HepG2 (cell line): ENCODE data around the gene PPP2R5D. TPM values are rescaled to one million over a fixed set of nuclear protein-coding genes. Genes with fewer than 3 reads are reported as not detected.

Experiments
- ATAC-seq: fragments of 200-7000 bp; cut with Tn5 transposase; 3 replicates; pipeline ENCODE4 v1.9.1; 2020; ENCODE audit warnings: mild to moderate bottlenecking, moderate library complexity
- BruUV-seq: library from RNA; stranded (reverse); fragments of 400-500 nt; replicated peaks from 2 replicates; lab custom pipeline; 2021; lab: Mats Ljungman, UMichigan
- CTCF ChIA-PET: fragments of 300-600 bp; formaldehyde crosslinking; extraction: SDS; loops from one replicate; lab custom pipeline; 2021; ENCODE audit warnings: low total read pairs, inconsistent platforms, low intra/inter-chr PET ratio; lab: Yijun Ruan, JAX
- POLR2A ChIA-PET: fragments of 350-600 bp; sonication (Branson Sonifier 250); formaldehyde crosslinking; loops from one replicate; lab custom pipeline; 2020; ENCODE audit warnings: antibody characterized with exemption, inconsistent platforms; lab: Yijun Ruan, JAX
- DNase-seq: peaks from one replicate; pipeline ENCODE4 v3.0.0-alpha.2; 2015; ENCODE audit warnings: low spot score
- FAIRE-seq: peaks from 3 replicates; lab custom pipeline; 2011; peaks lifted over from hg19 to GRCh38; lab: Jason Lieb, UNC
- H2AFZ ChIP-seq: one replicate; pipeline ENCODE4 v1.6.1; 2011; ENCODE audit warnings: low read length, inconsistent platforms
- H3K27ac ChIP-seq: fragments of 300-600 bp; 3 replicates; pipeline ENCODE4 v1.8.0; 2011; ENCODE audit warnings: mixed run types, mild to moderate bottlenecking, mixed read lengths, low read length, inconsistent platforms; ENCODE audit not compliant: insufficient read depth; ENCODE audit errors: extremely low read length
- H3K27me3 ChIP-seq, 2 experiments: fragments of 200-600 bp in 1 of 2; 2 replicates in 1 of 2; 3 replicates in 1 of 2; pipeline versions ENCODE4 v1.6.0 to v1.8.0; 2011; ENCODE audit warnings: low read length in 2 of 2, mild to moderate bottlenecking in 2 of 2, moderate library complexity in 2 of 2, inconsistent platforms in 1 of 2; ENCODE audit not compliant: insufficient read depth in 2 of 2, control insufficient read depth in 1 of 2
- H3K36me3 ChIP-seq, 2 experiments: fragments of 200-600 bp in 1 of 2; replicated peaks in 1 of 2; 2 replicates in 1 of 2; 3 replicates in 1 of 2; pipeline versions ENCODE4 v1.5.1 to v1.8.0; 2011; ENCODE audit warnings: low read length in 2 of 2, inconsistent platforms in 1 of 2; ENCODE audit not compliant: insufficient read depth in 2 of 2, control insufficient read depth in 1 of 2
- H3K4me1 ChIP-seq: 2 replicates; pipeline ENCODE4 v1.5.1; 2012; ENCODE audit warnings: low read length, inconsistent platforms; ENCODE audit not compliant: insufficient read depth
- H3K4me2 ChIP-seq: 2 replicates; pipeline ENCODE4 v1.6.0; 2011; ENCODE audit warnings: low read depth, low read length, inconsistent platforms
- H3K4me3 ChIP-seq, 3 experiments: fragments of 200-600 bp in 1 of 3; sonication (generic), shearing (Covaris generic) in 1 of 3; replicated peaks in 1 of 3; 2 replicates each; pipeline ENCODE4 v1.5.1; 2011 to 2016; ENCODE audit warnings: low read length in 3 of 3, inconsistent platforms in 2 of 3, low read depth in 2 of 3, mild to moderate bottlenecking in 2 of 3, control low read depth in 1 of 3, mixed read lengths in 1 of 3; ENCODE audit not compliant: insufficient read depth in 1 of 3
- H3K79me2 ChIP-seq: one replicate; pipeline ENCODE4 v1.6.1; 2011; ENCODE audit warnings: low read length, inconsistent platforms; ENCODE audit not compliant: insufficient read depth
- H3K9ac ChIP-seq: 2 replicates; pipeline ENCODE4 v1.6.0; 2011; ENCODE audit warnings: mild to moderate bottlenecking, low read depth, low read length, inconsistent platforms; ENCODE audit not compliant: insufficient read depth
- H3K9me3 ChIP-seq: 2 replicates; pipeline ENCODE4 v1.5.1; 2012; ENCODE audit warnings: mild to moderate bottlenecking, low read length
- H4K20me1 ChIP-seq: 2 replicates; pipeline ENCODE4 v1.6.0; 2011; ENCODE audit warnings: inconsistent platforms, mild to moderate bottlenecking, low read length, moderate library complexity; ENCODE audit not compliant: insufficient read depth
- AGO2 ChIP-seq: fragments of 200-400 bp; formaldehyde crosslinking; optimal IDR thresholded peaks from 2 replicates; pipeline ENCODE3; 2017; ENCODE audit warnings: mild to moderate bottlenecking, low read depth, low read length, moderate library complexity
- ARID2 ChIP-seq: sonication (generic); formaldehyde crosslinking; IDR thresholded peaks from 2 replicates; pipeline ENCODE4 v1.8.1; 2022; ENCODE audit warnings: mild to moderate bottlenecking, missing genetic modification reagents, borderline replicate concordance
- ATF3 ChIP-seq: sonication (generic); formaldehyde crosslinking; IDR thresholded peaks from 2 replicates; pipeline ENCODE4 v1.4.0; 2020; ENCODE audit warnings: missing genetic modification reagents
- CERS6 ChIP-seq: sonication (generic); formaldehyde crosslinking; IDR thresholded peaks from 2 replicates; pipeline ENCODE4 v1.5.0; 2020; ENCODE audit warnings: missing genetic modification reagents
- FOXC1 ChIP-seq: sonication (generic); formaldehyde crosslinking; IDR thresholded peaks from 2 replicates; pipeline ENCODE4 v1.8.0; 2022; ENCODE audit warnings: mild to moderate bottlenecking, missing genetic modification reagents, borderline replicate concordance
- IRX3 ChIP-seq: sonication (generic); formaldehyde crosslinking; IDR thresholded peaks from 2 replicates; pipeline ENCODE4 v1.8.1; 2023; ENCODE audit warnings: mild to moderate bottlenecking, low read depth, missing genetic modification reagents, borderline replicate concordance
- REST ChIP-seq, 2 experiments: IDR thresholded peaks; 2 replicates each; pipeline ENCODE4 v1.6.1; 2011 to 2012; ENCODE audit warnings: low read length in 2 of 2, borderline replicate concordance in 1 of 2, low read depth in 1 of 2, mild to moderate bottlenecking in 1 of 2, moderate library complexity in 1 of 2
- SETDB1 ChIP-seq: sonication (generic); formaldehyde crosslinking; IDR thresholded peaks from 2 replicates; pipeline ENCODE4 v1.5.1; 2020; ENCODE audit warnings: missing genetic modification reagents, mild to moderate bottlenecking, borderline replicate concordance
- U2AF2 ChIP-seq: fragments of 200-400 bp; formaldehyde crosslinking; IDR thresholded peaks from 2 replicates; pipeline ENCODE4 v1.6.1; 2017; ENCODE audit warnings: low read depth, mild to moderate bottlenecking, low read length
- ZBTB25 ChIP-seq: IDR thresholded peaks from 2 replicates; pipeline ENCODE4 v1.6.1; 2018; ENCODE audit warnings: missing genetic modification reagents
- ZBTB33 ChIP-seq: sonication (generic); formaldehyde crosslinking; IDR thresholded peaks from 2 replicates; pipeline ENCODE4 v1.4.0; 2020; ENCODE audit warnings: missing genetic modification reagents
- ZMAT3 ChIP-seq: sonication (generic); formaldehyde crosslinking; conservative IDR thresholded peaks from 2 replicates; pipeline ENCODE4 v1.7.0; 2021; ENCODE audit warnings: missing genetic modification reagents
- ZNF382 ChIP-seq: sonication (generic); formaldehyde crosslinking; IDR thresholded peaks from 2 replicates; pipeline ENCODE4 v1.5.0; 2020; ENCODE audit warnings: missing genetic modification reagents, mild to moderate bottlenecking, borderline replicate concordance
- ZNF383 ChIP-seq: sonication (generic); formaldehyde crosslinking; IDR thresholded peaks from 2 replicates; pipeline ENCODE4 v1.4.0; 2020; ENCODE audit warnings: missing genetic modification reagents, mild to moderate bottlenecking, borderline replicate concordance
- ZNF598 ChIP-seq: sonication (generic); formaldehyde crosslinking; IDR thresholded peaks from 2 replicates; pipeline ENCODE4 v1.5.1; 2020; ENCODE audit warnings: mild to moderate bottlenecking, missing genetic modification reagents, borderline replicate concordance
- ZNF644 ChIP-seq: IDR thresholded peaks from 2 replicates; pipeline ENCODE4 v1.6.1; 2016; ENCODE audit warnings: low read depth
- WGBS: methylation state at CpG from one replicate; pipeline ENCODE4 v1.1.6; 2017; ENCODE audit warnings: low lambda C conversion rate; 5-methylcytosine and 5-hydroxymethylcytosine counted together
- in situ Hi-C: cut with HindIII; loops from 2 replicates; pipeline ENCODE4 v1.10.0; 2017; ENCODE audit warnings: low pct_unique_long_range_greater_than_20kb; ENCODE audit not compliant: extremely low pct_ligation_motif_present
- intact Hi-C: fragments of 100-400 bp; cut with micrococcal nuclease; formaldehyde crosslinking; loops from one replicate; pipeline ENCODE4 v1.10.0; 2022; ENCODE audit not compliant: unreplicated experiment
- polyA plus RNA-seq, 8 experiments: library from polyadenylated mRNA; depleted of rRNA in 3 of 8; stranded (reverse) in 7 of 8; unstranded in 1 of 8; fragments of >200 nt; fragmentation: Illumina TruSeq in 4 of 8; extraction: Trizol in 4 of 8; gene quantifications; 2 replicates each; pipeline versions ENCODE4 v1.2.1 to v1.2.3, GENCODE V29; 2011 to 2016; ENCODE audit warnings: low read depth in 4 of 8, missing spikeins in 1 of 8, mixed read lengths in 1 of 8; ENCODE audit not compliant: insufficient read depth in 1 of 8
- total RNA-seq, 5 experiments: library from RNA; depleted of rRNA; stranded (reverse); fragments of >200 nt; fragmentation: Illumina TruSeq; extraction: Trizol; gene quantifications; 2 replicates each; pipeline ENCODE4 v1.2.3, GENCODE V29; 2016; ENCODE audit warnings: low read depth in 1 of 5

Gene PPP2R5D
- total and polyA plus RNA-seq, 2 of the 13 experiments (the other 11 are each of a cell fraction or from before 2014, with no cell fraction given): 53.7 to 60.4 TPM

- H2AFZ ChIP-seq: no peak overlapping the region
- FAIRE-seq (no peak), ATAC-seq (no peak; the same call in 2 of the 3 replicates), DNase-seq (no peak)
- 97% methylated on average over 11 of the region's 11 CpGs for WGBS
- no peak overlapping the region for H3K9ac ChIP-seq
- H3K4me1 ChIP-seq: peaks cover 2% of the 10 kb centered on the region
- H3K27ac ChIP-seq: no peak overlapping the region
- no peak overlapping the region for H3K4me3 ChIP-seq
- no peaks in the 10 kb centered on the region for H3K27me3 ChIP-seq
- no TSS peak for BruUV-seq
- H3K4me2 ChIP-seq: no peak overlapping the region
- no peaks in the 10 kb centered on the region for H4K20me1 ChIP-seq
- ChIA-PET CTCF (no interaction called here), POLR2A (interaction anchor here (0.9 to 2.2 kb wide), 3 partner anchors 8 to 15 kb away, joined by 4 to 5 read pairs (median 4); partner anchors contain the start of genes CUL7, KLC4 and MRPL2)
- H3K79me2 ChIP-seq: peaks cover 3% of the 10 kb centered on the region
- intact Hi-C loops (no loop called here), in situ Hi-C loops (no loop called here)
- no peaks in the 10 kb centered on the region for H3K9me3 ChIP-seq
- H3K36me3 ChIP-seq: peaks cover 50 to 80% of the 10 kb centered on the region in 2 experiments
- TF ChIP-seq ZNF382 (CRISPR knock-in tag) (no peak), ZNF383 (CRISPR knock-in tag) (no peak), ZBTB33 (CRISPR knock-in tag) (peak; percentile 91), ZNF644 (CRISPR knock-in tag) (no peak), ATF3 (no peak), IRX3 (CRISPR knock-in tag) (no peak), REST (IDR thresholded peaks at IDR 0.05; ENCODE audit: borderline replicate concordance in 1 of 2, low read depth in 1 of 2, low read length in 2 of 2) (no peak), CERS6 (CRISPR knock-in tag) (no peak), ZBTB25 (CRISPR knock-in tag) (no peak), ZMAT3 (no peak), SETDB1 (CRISPR knock-in tag) (no peak), FOXC1 (no peak), AGO2 (peak; percentile 49), U2AF2 (no peak), ARID2 (CRISPR knock-in tag) (no peak), ZNF598 (CRISPR knock-in tag) (no peak)
Measured at GRCh38 chr6:43045371-43045930, 61.1 kb downstream of the PPP2R5D start.
